Prostate gland (tissue), 2 donors: Measurements from ENCODE around the gene COMMD9. TPM values are rescaled to one million over a fixed set of nuclear protein-coding genes. Genes with fewer than 3 reads are reported as not detected.
A peak's percentile ranks its signal among the peaks of the same experiment; 100 is the strongest.

Experiments used
- DNase-seq: peaks from one replicate; pipeline ENCODE4 v3.0.0-alpha.2; 2019; ENCODE audit warnings: low spot score
- H3K27ac ChIP-seq, 2 donors: fragments of 200-600 bp; sonication (generic); 2 replicates each; pipeline ENCODE4 v1.5.1; 2017 to 2019
- H3K27me3 ChIP-seq: fragments of 200-600 bp; sonication (generic); replicated peaks from 2 replicates; pipeline ENCODE4 v1.5.1; 2019; ENCODE audit not compliant: insufficient read depth
- H3K36me3 ChIP-seq, 2 donors: fragments of 200-600 bp; sonication (generic); 1 replicate in 1 of 2; 2 replicates in 1 of 2; pipeline versions ENCODE4 v1.5.1 to v1.8.1; 2017 to 2019
- H3K4me1 ChIP-seq: fragments of 200-600 bp; sonication (generic); replicated peaks from 2 replicates; pipeline ENCODE4 v1.5.1; 2019
- H3K4me3 ChIP-seq, 2 donors: fragments of 200-600 bp; sonication (generic); 2 replicates each; pipeline ENCODE4 v1.5.1; 2017 to 2019
- H3K9me3 ChIP-seq: fragments of 200-600 bp; sonication (generic); 2 replicates; pipeline ENCODE4 v1.5.1; 2017
- CTCF ChIP-seq, 4 experiments: fragments of 200-600 bp in 2 of 4; fragments of 450-650 bp in 2 of 4; sonication (generic) in 2 of 4; IDR thresholded peaks; 1 replicate in 3 of 4; 2 replicates in 1 of 4; pipeline ENCODE4 v1.5.1; 2016 to 2019; ENCODE audit warnings: antibody characterized with exemption in 4 of 4, mild to moderate bottlenecking in 2 of 4, moderate library complexity in 2 of 4
- POLR2A ChIP-seq: fragments of 450-650 bp; IDR thresholded peaks from one replicate; pipeline ENCODE4 v1.6.1; 2016; ENCODE audit warnings: antibody characterized with exemption, mild to moderate bottlenecking
- POLR2AphosphoS5 ChIP-seq: sonication (generic); formaldehyde crosslinking; IDR thresholded peaks from one replicate; pipeline ENCODE4 v1.6.1; 2017; ENCODE audit warnings: antibody characterized with exemption
- WGBS: methylation state at CpG from one replicate; pipeline ENCODE4 v1.1.5; 2018; 5-methylcytosine and 5-hydroxymethylcytosine counted together
- intact Hi-C: fragments of 100-400 bp; cut with DNase I; formaldehyde crosslinking; loops from one replicate; pipeline ENCODE4 v1.14.2; 2022
- total RNA-seq, 2 donors: library from RNA; depleted of rRNA; stranded (reverse); fragments of >200 nt; gene quantifications; one replicate each; pipeline ENCODE4 v1.1.0, GENCODE V29; 2016

Gene COMMD9
- total RNA-seq, 2 donors from 2014 or later: 34.3 to 40.4 TPM

- no peak overlapping the region for H3K27ac ChIP-seq
- no peak overlapping the region for H3K4me3 ChIP-seq
- DNase-seq: no peak
- H3K9me3 ChIP-seq: no peaks in the 10 kb centered on the region
- 100% methylated on average over 2 of the region's 2 CpGs for WGBS
- H3K36me3 ChIP-seq: no peaks in the 10 kb centered on the region
- H3K27me3 ChIP-seq: no peaks in the 10 kb centered on the region
- H3K4me1 ChIP-seq: no peaks in the 10 kb centered on the region
- TF ChIP-seq POLR2A (no peak), CTCF (IDR thresholded peaks at IDR 0.05) (no peak), POLR2AphosphoS5 (no peak)
- intact Hi-C loops: no loop called here
Observed at GRCh38 chr11:36234825-36235224, 54.4 kb downstream of the COMMD9 start.

- DNase-seq: no peak
- Histone ChIP-seq H3K4me3 (no peak overlapping the region), H3K36me3 (no peaks in the 10 kb centered on the region), H3K4me1 (no peaks in the 10 kb centered on the region), H3K9me3 (no peaks in the 10 kb centered on the region), H3K27me3 (no peaks in the 10 kb centered on the region), H3K27ac (no peak overlapping the region)
- no peak for TF ChIP-seq POLR2AphosphoS5
- TF ChIP-seq POLR2A: no peak
- WGBS: 47% methylated on average over 3 of the region's 3 CpGs
- intact Hi-C loops: no loop called here
Observed at GRCh38 chr11:36233204-36233603, 56.0 kb downstream of the COMMD9 start.

- 48% methylated on average over 11 of the region's 11 CpGs for WGBS
- no peak for TF ChIP-seq POLR2A
- TF ChIP-seq CTCF (IDR thresholded peaks at IDR 0.05): no peak
- no peak for TF ChIP-seq POLR2AphosphoS5
Observed at GRCh38 chr11:36230779-36231699, 58.2 kb downstream of the COMMD9 start.

GRCh38 chr11:36229091-36229705 is 60.0 kb downstream of the COMMD9 start:
- no peaks in the 10 kb centered on the region for H3K27me3 ChIP-seq
- intact Hi-C loops: no loop called here
- no peak for DNase-seq
- no peak overlapping the region for H3K4me3 ChIP-seq
- H3K27ac ChIP-seq: no peak overlapping the region
- no peak for TF ChIP-seq POLR2AphosphoS5
- no peak for TF ChIP-seq CTCF (IDR thresholded peaks at IDR 0.05)
- no peaks in the 10 kb centered on the region for H3K36me3 ChIP-seq
- H3K9me3 ChIP-seq: no peaks in the 10 kb centered on the region
- no peaks in the 10 kb centered on the region for H3K4me1 ChIP-seq
- 88% methylated on average over 12 of the region's 12 CpGs for WGBS

More at GRCh38 chr11:36230779-36231699, 58.2 kb downstream of the COMMD9 start:
- H3K9me3 ChIP-seq: no peaks in the 10 kb centered on the region
- DNase-seq: no peak
- no peaks in the 10 kb centered on the region for H3K27me3 ChIP-seq
- H3K4me3 ChIP-seq: no peak overlapping the region
- H3K36me3 ChIP-seq: no peaks in the 10 kb centered on the region
- H3K27ac ChIP-seq: peak overlapping the region in 1 of 2 donors; percentile 4
- H3K4me1 ChIP-seq: no peaks in the 10 kb centered on the region
- intact Hi-C loops: no loop called here

- no peak for DNase-seq
- intact Hi-C loops: no loop called here
- H3K9me3 ChIP-seq: no peaks in the 10 kb centered on the region
- H3K4me3 ChIP-seq: no peak overlapping the region
- H3K36me3 ChIP-seq: no peaks in the 10 kb centered on the region
- H3K27me3 ChIP-seq: no peaks in the 10 kb centered on the region
- no peaks in the 10 kb centered on the region for H3K4me1 ChIP-seq
- 83% methylated on average over 8 of the region's 8 CpGs for WGBS
- no peak overlapping the region for H3K27ac ChIP-seq
- TF ChIP-seq CTCF (IDR thresholded peaks at IDR 0.05): no peak
- no peak for TF ChIP-seq POLR2A
- no peak for TF ChIP-seq POLR2AphosphoS5
Observed at GRCh38 chr11:36228689-36229088, 60.5 kb downstream of the COMMD9 start.
